HEK293 (cell line): ENCODE measurements around the gene CPXM2.

ENCODE experiments used
- CTCF ChIA-PET: fragments of 350-600 bp; formaldehyde crosslinking; extraction: SDS; loops from one replicate; lab custom pipeline; 2021; ENCODE audit warnings: antibody characterized with exemption; lab: Yijun Ruan, JAX
- POLR2A ChIA-PET: fragments of 300-600 bp; formaldehyde crosslinking; extraction: SDS; loops from one replicate; lab custom pipeline; 2020; ENCODE audit warnings: antibody characterized with exemption, inconsistent platforms; lab: Yijun Ruan, JAX
- H3K27ac ChIP-seq: fragments of 200-500 bp; sonication (Bioruptor generic); 2 replicates; pipeline ENCODE4 v1.5.1; 2014; ENCODE audit warnings: low read depth, low read length, control low read depth, inconsistent platforms; ENCODE audit errors: extremely low read depth
- H3K36me3 ChIP-seq, 2 experiments: fragments of 200-500 bp in 1 of 2; sonication (Bioruptor generic) in 1 of 2; 1 replicate in 1 of 2; 2 replicates in 1 of 2; pipeline ENCODE4 v1.5.1; 2014 to 2017; ENCODE audit warnings: inconsistent platforms in 2 of 2, low read length in 2 of 2; ENCODE audit not compliant: control insufficient read depth in 2 of 2, insufficient read depth in 1 of 2
- H3K4me1 ChIP-seq: fragments of 200-500 bp; sonication (Bioruptor generic); 2 replicates; pipeline ENCODE4 v1.5.1; 2014; ENCODE audit warnings: mild to moderate bottlenecking, low read length, inconsistent platforms; ENCODE audit not compliant: control insufficient read depth, insufficient read depth
- H3K4me3 ChIP-seq: 2 replicates; pipeline ENCODE4 v1.5.1; 2011; ENCODE audit warnings: low read depth, mild to moderate bottlenecking, control low read depth, low read length, moderate library complexity
- H3K9me3 ChIP-seq: fragments of 200-500 bp; sonication (Bioruptor generic); 2 replicates; pipeline ENCODE4 v1.5.1; 2014; ENCODE audit warnings: low read depth, low read length, inconsistent platforms; ENCODE audit not compliant: control insufficient read depth, insufficient read depth
- BCL11A ChIP-seq: fragments of 450-650 bp; formaldehyde crosslinking; IDR thresholded peaks from 2 replicates; pipeline ENCODE4 v1.5.1; 2016; ENCODE audit warnings: low read depth, missing biosample characterization, missing genetic modification characterization
- HIC1 ChIP-seq: fragments of 450-650 bp; formaldehyde crosslinking; IDR thresholded peaks from 2 replicates; pipeline ENCODE4 v1.5.1; 2016; ENCODE audit warnings: missing biosample characterization, missing genetic modification characterization
- INSM2 ChIP-seq: fragments of 450-650 bp; formaldehyde crosslinking; IDR thresholded peaks from 2 replicates; pipeline ENCODE4 v1.5.1; 2016; ENCODE audit warnings: missing biosample characterization, missing genetic modification characterization
- OVOL3 ChIP-seq: fragments of 450-650 bp; formaldehyde crosslinking; IDR thresholded peaks from 2 replicates; pipeline ENCODE4 v1.5.1; 2016; ENCODE audit warnings: missing biosample characterization, missing genetic modification characterization
- PRDM10 ChIP-seq: fragments of 450-650 bp; formaldehyde crosslinking; IDR thresholded peaks from 2 replicates; pipeline ENCODE4 v1.5.1; 2016; ENCODE audit warnings: missing biosample characterization, missing genetic modification characterization
- SP2 ChIP-seq: fragments of 450-650 bp; formaldehyde crosslinking; IDR thresholded peaks from 2 replicates; pipeline ENCODE4 v1.5.1; 2016; ENCODE audit warnings: missing biosample characterization, missing genetic modification characterization
- TRIM28 ChIP-seq: IDR thresholded peaks from 2 replicates; pipeline ENCODE4 v1.6.1; 2011; ENCODE audit warnings: low read length, control low read depth, borderline replicate concordance
- ZNF248 ChIP-seq: fragments of 450-650 bp; formaldehyde crosslinking; IDR thresholded peaks from 2 replicates; pipeline ENCODE4 v1.5.1; 2017; ENCODE audit warnings: missing biosample characterization, missing genetic modification characterization
- ZNF274 ChIP-seq, 2 experiments: fragments of 200-500 bp in 1 of 2; fragments of 450-650 bp in 1 of 2; sonication (Bioruptor generic) in 1 of 2; formaldehyde crosslinking in 1 of 2; IDR thresholded peaks; 2 replicates each; pipeline versions ENCODE4 v1.5.1 to v1.6.1; 2014 to 2016; ENCODE audit warnings: borderline replicate concordance in 1 of 2, inconsistent platforms in 1 of 2, low read length in 1 of 2, missing biosample characterization in 1 of 2, missing genetic modification characterization in 1 of 2
- ZNF324 ChIP-seq: fragments of 450-650 bp; formaldehyde crosslinking; IDR thresholded peaks from 2 replicates; pipeline ENCODE4 v1.5.1; 2016; ENCODE audit warnings: missing biosample characterization, missing genetic modification characterization
- ZNF501 ChIP-seq: fragments of 450-650 bp; formaldehyde crosslinking; IDR thresholded peaks from 2 replicates; pipeline ENCODE4 v1.5.1; 2016; ENCODE audit warnings: missing biosample characterization, missing genetic modification characterization
- ZNF560 ChIP-seq: fragments of 450-650 bp; formaldehyde crosslinking; IDR thresholded peaks from 2 replicates; pipeline ENCODE4 v1.5.1; 2017; ENCODE audit warnings: missing biosample characterization, missing genetic modification characterization, borderline replicate concordance
- ZNF629 ChIP-seq: fragments of 450-650 bp; formaldehyde crosslinking; IDR thresholded peaks from 2 replicates; pipeline ENCODE4 v1.5.1; 2017; ENCODE audit warnings: missing biosample characterization, missing genetic modification characterization
- ZNF639 ChIP-seq: fragments of 450-650 bp; formaldehyde crosslinking; IDR thresholded peaks from 2 replicates; pipeline ENCODE4 v1.5.1; 2016; ENCODE audit warnings: missing biosample characterization, missing genetic modification characterization
- ZNF704 ChIP-seq: fragments of 450-650 bp; formaldehyde crosslinking; IDR thresholded peaks from 2 replicates; pipeline ENCODE4 v1.5.1; 2016; ENCODE audit warnings: missing biosample characterization, missing genetic modification characterization
- ZNF747 ChIP-seq: fragments of 450-650 bp; formaldehyde crosslinking; IDR thresholded peaks from 2 replicates; pipeline ENCODE4 v1.5.1; 2016; ENCODE audit warnings: missing biosample characterization, missing genetic modification characterization
- ZNF777 ChIP-seq: fragments of 450-650 bp; formaldehyde crosslinking; IDR thresholded peaks from 2 replicates; pipeline ENCODE4 v1.5.1; 2017; ENCODE audit warnings: missing biosample characterization, missing genetic modification characterization, borderline replicate concordance
- ZSCAN23 ChIP-seq: fragments of 450-650 bp; formaldehyde crosslinking; IDR thresholded peaks from 2 replicates; pipeline ENCODE4 v1.5.1; 2016; ENCODE audit warnings: missing biosample characterization, missing genetic modification characterization
- ZSCAN30 ChIP-seq: fragments of 450-650 bp; IDR thresholded peaks from 2 replicates; pipeline ENCODE4 v1.5.1; 2018; ENCODE audit warnings: missing biosample characterization, mild to moderate bottlenecking, missing genetic modification characterization, moderate library complexity
- ZXDB ChIP-seq: fragments of 450-650 bp; formaldehyde crosslinking; IDR thresholded peaks from 2 replicates; pipeline ENCODE4 v1.5.1; 2016; ENCODE audit warnings: missing biosample characterization, missing genetic modification characterization

Gene CPXM2

GRCh38 chr10:123882177-123882576 is 9.4 kb downstream of the CPXM2 start:
- CTCF ChIA-PET = no interaction called here
- POLR2A ChIA-PET = no interaction called here
- H3K4me3 ChIP-seq = no peak overlapping the region
- TF ChIP-seq ZSCAN30 (no peak), ZNF248 (no peak), HIC1 (no peak), ZNF639 (tag by site-specific recombination) (no peak), PRDM10 (tag by site-specific recombination) (no peak), ZNF501 (tag by site-specific recombination) (no peak)
- no peak overlapping the region for H3K27ac ChIP-seq
- H3K9me3 ChIP-seq = no peaks in the 10 kb centered on the region
- H3K36me3 ChIP-seq = no peaks in the 10 kb centered on the region
- no peaks in the 10 kb centered on the region for H3K4me1 ChIP-seq

GRCh38 chr10:123879606-123880257 is 11.9 kb downstream of the CPXM2 start:
- no peaks in the 10 kb centered on the region for H3K9me3 ChIP-seq
- ChIA-PET POLR2A (no interaction called here), CTCF (interaction anchor here (1.5 kb wide), 1 partner anchor 17 kb away, joined by 5 read pairs; no protein-coding TSS in a partner anchor)
- no peaks in the 10 kb centered on the region for H3K4me1 ChIP-seq
- no peak overlapping the region for H3K27ac ChIP-seq
- no peaks in the 10 kb centered on the region for H3K36me3 ChIP-seq
- no peak overlapping the region for H3K4me3 ChIP-seq
- TF ChIP-seq ZNF777 (tag by site-specific recombination) (no peak), INSM2 (tag by site-specific recombination) (no peak)

- Histone ChIP-seq H3K4me3 (no peak overlapping the region), H3K36me3 (no peaks in the 10 kb centered on the region), H3K9me3 (no peaks in the 10 kb centered on the region), H3K27ac (no peak overlapping the region), H3K4me1 (no peaks in the 10 kb centered on the region)
- CTCF ChIA-PET = interaction anchor here (0.6 to 1.5 kb wide), 2 partner anchors 14 to 18 kb away, joined by 3 to 5 read pairs; no protein-coding TSS in a partner anchor
- POLR2A ChIA-PET = interaction anchor here (0.6 kb wide), 1 partner anchor 31 kb away, joined by 3 read pairs; no protein-coding TSS in a partner anchor
- TF ChIP-seq ZNF274 (IDR thresholded peaks at IDR 0.05; ENCODE audit: low read length) = no peak
- no peak for TF ChIP-seq ZNF274 (tag by site-specific recombination; IDR thresholded peaks at IDR 0.05; ENCODE audit: borderline replicate concordance)
- no peak for TF ChIP-seq ZNF747 (tag by site-specific recombination)
- TF ChIP-seq ZNF704 = no peak
- no peak for TF ChIP-seq SP2 (tag by site-specific recombination)
- TF ChIP-seq ZSCAN23 (tag by site-specific recombination) = no peak
- TF ChIP-seq OVOL3 = no peak
- no peak for TF ChIP-seq BCL11A (tag by site-specific recombination)
- no peak for TF ChIP-seq ZNF560 (tag by site-specific recombination)
- TF ChIP-seq TRIM28 = no peak
- TF ChIP-seq ZNF629 (tag by site-specific recombination) = no peak
- TF ChIP-seq ZNF324 = no peak
- no peak for TF ChIP-seq ZXDB (tag by site-specific recombination)
Measured at GRCh38 chr10:123878666-123879303, 12.8 kb downstream of the CPXM2 start.
